CD4-positive, alpha-beta T cell (primary cell): ENCODE data around the gene TP53I11. TPM values are rescaled to one million over a fixed set of nuclear protein-coding genes. Genes with fewer than 3 reads are reported as not detected.

Experiments
- ATAC-seq: fragments of 200-7000 bp; cut with Tn5 transposase; one replicate; pipeline ENCODE4 v1.10.0; 2022; ENCODE audit warnings: mild to moderate bottlenecking; ENCODE audit not compliant: poor library complexity
- CTCF ChIA-PET: fragments of 350-600 bp; sonication (Branson Sonifier 250); formaldehyde crosslinking; loops from one replicate; lab custom pipeline; 2021; ENCODE audit warnings: antibody characterized with exemption, inconsistent platforms; lab: Charles Lee
- POLR2A ChIA-PET: fragments of 350-600 bp; sonication (Branson Sonifier 250); formaldehyde crosslinking; loops from one replicate; lab custom pipeline; 2021; ENCODE audit warnings: antibody characterized with exemption, inconsistent platforms; lab: Charles Lee
- DNase-seq, 14 experiments: peaks; one replicate each; pipeline ENCODE4 v3.0.0-alpha.2; 2013 to 2020; ENCODE audit warnings: mixed read lengths in 2 of 14
- H3K27ac ChIP-seq, 2 donors: one replicate each; pipeline versions ENCODE4 v1.5.1 to v1.7.0; 2013; ENCODE audit warnings: low read length in 2 of 2, low read depth in 1 of 2, mild to moderate bottlenecking in 1 of 2
- H3K27me3 ChIP-seq, 2 experiments: 1 replicate in 1 of 2; 2 replicates in 1 of 2; pipeline versions ENCODE4 v1.6.1 to v1.7.0; 2013; ENCODE audit warnings: low read length in 2 of 2, control low read depth in 1 of 2, mild to moderate bottlenecking in 1 of 2, moderate library complexity in 1 of 2; ENCODE audit not compliant: insufficient read depth in 2 of 2, control insufficient read depth in 1 of 2
- H3K36me3 ChIP-seq: one replicate; pipeline ENCODE4 v1.6.1; 2013; ENCODE audit warnings: low read length, control low read depth; ENCODE audit not compliant: insufficient read depth
- H3K4me1 ChIP-seq: one replicate; pipeline ENCODE4 v1.6.1; 2013; ENCODE audit warnings: low read length, control low read depth; ENCODE audit not compliant: insufficient read depth
- H3K4me3 ChIP-seq: one replicate; pipeline ENCODE4 v1.5.1; 2013; ENCODE audit warnings: mild to moderate bottlenecking, low read length, moderate library complexity
- H3K9me3 ChIP-seq, 2 experiments: 1 replicate in 1 of 2; 2 replicates in 1 of 2; pipeline versions ENCODE4 v1.6.1 to v1.7.0; 2013; ENCODE audit warnings: low read length in 2 of 2, mild to moderate bottlenecking in 2 of 2, control low read depth in 1 of 2, moderate library complexity in 1 of 2; ENCODE audit not compliant: control insufficient read depth in 1 of 2, insufficient read depth in 1 of 2
- H3K27ac Mint-ChIP-seq: one replicate; pipeline ENCODE4 v1.8.0; 2020; ENCODE audit warnings: mixed read lengths
- H3K27me3 Mint-ChIP-seq: one replicate; pipeline ENCODE4 v1.8.0; 2021; ENCODE audit warnings: mixed read lengths
- H3K36me3 Mint-ChIP-seq: one replicate; pipeline ENCODE4 v1.8.0; 2021; ENCODE audit warnings: low read depth, mixed read lengths
- H3K4me1 Mint-ChIP-seq: one replicate; pipeline ENCODE4 v1.8.0; 2021; ENCODE audit warnings: low read depth, mixed read lengths
- H3K4me3 Mint-ChIP-seq: one replicate; pipeline ENCODE4 v1.8.0; 2020; ENCODE audit warnings: mild to moderate bottlenecking, mixed read lengths
- H3K9me3 Mint-ChIP-seq: one replicate; pipeline ENCODE4 v1.8.0; 2020; ENCODE audit warnings: mixed read lengths
- CTCF ChIP-seq: fragments of 200-600 bp; IDR thresholded peaks from one replicate; pipeline ENCODE4 v1.8.0; 2022; ENCODE audit warnings: antibody characterized with exemption, mild to moderate bottlenecking
- intact Hi-C, 2 experiments: fragments of 100-400 bp; cut with DNase I in 1 of 2; cut with micrococcal nuclease in 1 of 2; formaldehyde crosslinking; loops; one replicate each; pipeline versions ENCODE4 v1.15.1 to v1.9.0; 2023 to 2025; cut with DNase I, micrococcal nuclease
- total RNA-seq, 174 experiments: library from RNA in 2 of 174; stranded (reverse) in 2 of 174; gene quantifications; one replicate each; pipeline ENCODE4 v1.2.3 and lab custom pipeline; 2021 to 2026

The TP53I11 gene
- total RNA-seq, 2 experiments from 2014 or later = 3.5 to 4.6 TPM

DNA sequence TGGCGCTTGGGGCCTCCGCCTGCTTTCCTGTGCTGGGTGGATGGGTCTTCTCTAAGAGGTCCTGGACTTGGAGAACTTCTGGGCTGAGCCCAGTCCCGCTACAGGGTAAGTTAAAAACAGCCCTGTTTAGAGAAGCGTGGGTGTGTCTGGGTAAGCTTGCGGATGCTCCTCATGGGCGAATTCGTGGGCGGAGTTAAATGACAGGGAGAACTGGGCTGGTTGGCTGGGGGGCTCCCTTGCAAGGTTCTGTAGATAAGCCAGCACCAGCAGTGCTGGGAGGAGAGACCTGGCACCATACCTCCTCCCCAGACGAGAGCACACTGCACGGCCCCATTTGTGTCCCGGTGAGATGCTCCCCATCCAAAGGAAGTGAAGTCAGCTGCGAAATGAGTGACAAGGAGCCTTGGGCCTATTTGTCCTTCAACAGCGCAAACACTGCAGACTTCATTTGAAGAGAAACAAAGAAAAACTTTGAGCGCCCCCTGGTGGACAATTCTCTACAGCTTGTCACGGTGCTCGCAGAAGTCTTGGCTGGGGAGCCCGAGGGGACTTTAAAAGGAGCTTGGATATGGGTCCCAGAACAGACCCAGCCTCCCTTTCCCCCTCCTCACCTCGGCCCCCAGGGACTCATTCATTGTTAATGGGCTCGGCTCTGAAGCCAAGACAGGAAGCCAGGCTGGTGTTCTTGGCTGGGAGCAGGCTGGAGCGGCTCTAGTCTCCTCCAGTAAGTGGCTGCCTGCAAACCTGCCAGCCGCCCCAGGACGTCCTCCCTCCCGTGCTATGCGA is 39.5 kb downstream of the TP53I11 start:
- DNase-seq (peak; percentile 60 to 93 (median 82)), ATAC-seq (peak; percentile 83)
- POLR2A ChIA-PET = interaction anchor here (1.0 to 1.1 kb wide), 2 partner anchors 185 to 278 kb away, joined by 4 read pairs; no protein-coding TSS in a partner anchor
- Mint-ChIP-seq H3K36me3 (peaks cover 4% of the 10 kb centered on the region), H3K9me3 (no peaks in the 10 kb centered on the region), H3K4me3 (no peak overlapping the region), H3K27ac (no peak overlapping the region), H3K27me3 (no peaks in the 10 kb centered on the region), H3K4me1 (peaks cover 7% of the 10 kb centered on the region)
- no peak overlapping the region for H3K4me3 ChIP-seq
- H3K36me3 ChIP-seq = peaks cover 37% of the 10 kb centered on the region
- no peaks in the 10 kb centered on the region for H3K9me3 ChIP-seq
- CTCF ChIA-PET = interaction anchor here (1.0 to 1.7 kb wide), 9 partner anchors 11 to 785 kb away, joined by 3 to 12 read pairs (median 5); no protein-coding TSS in a partner anchor
- no peaks in the 10 kb centered on the region for H3K27me3 ChIP-seq
- intact Hi-C loops = loop anchor here (1.0 to 5.0 kb wide), 8 partner anchors 182 to 624 kb away; partner anchors contain the start of gene TSPAN18 (in 1 of the 2)
- no peak overlapping the region for H3K27ac ChIP-seq
- TF ChIP-seq CTCF = peak; percentile 77
- H3K4me1 ChIP-seq = peaks cover 9% of the 10 kb centered on the region

DNA sequence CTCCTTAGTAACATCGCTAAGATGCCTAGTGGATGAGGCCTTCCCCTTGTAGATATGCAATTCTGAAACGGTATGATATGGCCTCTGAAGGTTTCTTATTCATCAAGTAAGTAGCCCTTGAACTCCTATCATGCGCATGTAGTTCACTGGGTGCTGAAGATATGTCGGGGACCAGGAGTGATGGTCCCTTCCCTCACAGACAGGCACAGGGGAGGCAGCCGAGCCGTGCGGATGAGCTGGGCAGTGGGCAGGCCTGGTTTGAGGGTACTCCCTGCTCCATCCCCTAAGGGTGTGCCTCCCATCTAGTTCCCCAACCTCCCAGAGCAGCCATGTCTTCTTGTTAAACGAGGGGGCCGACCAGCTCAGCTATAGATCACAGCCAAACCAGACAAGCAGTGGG is 40.1 kb downstream of the TP53I11 start:
- no peaks in the 10 kb centered on the region for H3K27me3 Mint-ChIP-seq
- ATAC-seq (no peak), DNase-seq (no peak)
- H3K27ac Mint-ChIP-seq = no peak overlapping the region
- Histone ChIP-seq H3K4me3 (no peak overlapping the region), H3K9me3 (no peaks in the 10 kb centered on the region), H3K27me3 (no peaks in the 10 kb centered on the region), H3K27ac (no peak overlapping the region), H3K36me3 (peaks cover 37% of the 10 kb centered on the region), H3K4me1 (peaks cover 9% of the 10 kb centered on the region)
- H3K36me3 Mint-ChIP-seq = peaks cover 4% of the 10 kb centered on the region
- no peaks in the 10 kb centered on the region for H3K9me3 Mint-ChIP-seq
- H3K4me3 Mint-ChIP-seq = no peak overlapping the region
- POLR2A ChIA-PET = no interaction called here
- CTCF ChIA-PET = interaction anchor here (1.2 to 1.7 kb wide), 5 partner anchors 10 to 387 kb away, joined by 3 to 6 read pairs (median 6); no protein-coding TSS in a partner anchor
- intact Hi-C loops = loop anchor here (2.0 to 5.0 kb wide), 5 partner anchors 182 to 624 kb away; partner anchors contain the start of gene TSPAN18 (in 1 of the 2)
- TF ChIP-seq CTCF = no peak
- H3K4me1 Mint-ChIP-seq = peaks cover 7% of the 10 kb centered on the region

DNA sequence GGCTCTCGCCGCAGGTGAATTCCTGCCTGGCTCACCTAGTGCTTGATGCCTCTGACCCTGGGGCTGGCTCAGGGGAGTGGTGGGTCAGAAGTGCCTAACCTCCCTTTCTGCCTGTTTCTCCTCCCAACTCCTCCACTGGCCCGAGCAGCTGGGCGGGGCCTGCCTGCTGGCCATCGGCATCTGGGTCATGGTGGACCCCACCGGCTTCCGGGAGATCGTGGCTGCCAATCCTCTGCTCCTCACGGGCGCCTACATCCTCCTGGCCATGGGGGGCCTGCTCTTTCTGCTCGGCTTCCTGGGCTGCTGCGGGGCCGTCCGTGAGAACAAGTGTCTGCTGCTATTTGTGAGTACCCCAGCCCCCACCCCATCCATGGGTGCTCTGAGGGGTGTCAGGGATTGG is 41.1 kb downstream of the TP53I11 start:
- Mint-ChIP-seq H3K4me1 (peaks cover 7% of the 10 kb centered on the region), H3K4me3 (no peak overlapping the region), H3K9me3 (no peaks in the 10 kb centered on the region), H3K36me3 (peaks cover 4% of the 10 kb centered on the region), H3K27ac (no peak overlapping the region), H3K27me3 (no peaks in the 10 kb centered on the region)
- peaks cover 28% of the 10 kb centered on the region for H3K36me3 ChIP-seq
- no peaks in the 10 kb centered on the region for H3K27me3 ChIP-seq
- no peak for DNase-seq
- H3K4me3 ChIP-seq = no peak overlapping the region
- peaks cover 9% of the 10 kb centered on the region for H3K4me1 ChIP-seq
- TF ChIP-seq CTCF = no peak
- CTCF ChIA-PET = no interaction called here
- ATAC-seq = no peak
- H3K9me3 ChIP-seq = no peaks in the 10 kb centered on the region
- H3K27ac ChIP-seq = no peak overlapping the region
- POLR2A ChIA-PET = no interaction called here
- intact Hi-C loops = no loop called here
